Upper lobe of left lung (tissue), 6 donors: ENCODE results near the gene TNNI2. TPM values are rescaled to one million over a fixed set of nuclear protein-coding genes. Genes with fewer than 3 reads are reported as not detected.
"Not testable (repeated sequence)": the region's sequence is repeated elsewhere in the genome, so short reads cannot be mapped to it uniquely, and the experiment has no call there.

ENCODE experiments used
- ATAC-seq, 2 donors: fragments of 200-7000 bp; cut with Tn5 transposase; one replicate each; pipeline ENCODE4 v1.9.1; 2022; ENCODE audit warnings: mild to moderate bottlenecking in 2 of 2, moderate library complexity in 2 of 2; ENCODE audit not compliant: low FRiP score in 2 of 2
- DNase-seq, 2 donors: peaks; one replicate each; pipeline ENCODE4 v3.0.0-alpha.2; 2019 to 2020
- H3K27ac ChIP-seq, 4 donors: fragments of 200-600 bp; sonication (generic); one replicate each; pipeline ENCODE4 v1.5.1; 2016 to 2019
- H3K27me3 ChIP-seq, 4 donors: fragments of 200-600 bp; sonication (generic); one replicate each; pipeline ENCODE4 v1.5.1; 2017 to 2019
- H3K36me3 ChIP-seq, 4 donors: fragments of 200-600 bp; sonication (generic); one replicate each; pipeline ENCODE4 v1.5.1; 2016 to 2019
- H3K4me1 ChIP-seq, 4 donors: fragments of 200-600 bp; sonication (generic); one replicate each; pipeline ENCODE4 v1.5.1; 2018 to 2019
- H3K4me3 ChIP-seq, 4 donors: fragments of 200-600 bp; sonication (generic); one replicate each; pipeline ENCODE4 v1.5.1; 2017 to 2019; ENCODE audit warnings: mild to moderate bottlenecking in 2 of 4, moderate library complexity in 1 of 4
- H3K9me3 ChIP-seq, 4 donors: fragments of 200-600 bp; sonication (generic); one replicate each; pipeline ENCODE4 v1.5.1; 2018 to 2019
- CTCF ChIP-seq, 6 experiments: fragments of 450-650 bp in 4 of 6; fragments of 200-600 bp in 2 of 6; sonication (generic) in 2 of 6; IDR thresholded peaks; one replicate each; pipeline ENCODE4 v1.5.1; 2016 to 2019; ENCODE audit warnings: antibody characterized with exemption in 6 of 6
- EP300 ChIP-seq, 4 donors: sonication (generic); formaldehyde crosslinking; IDR thresholded peaks; one replicate each; pipeline ENCODE4 v1.5.1; 2017; ENCODE audit warnings: antibody characterized with exemption in 4 of 4, control low read depth in 2 of 4
- POLR2A ChIP-seq, 4 donors: fragments of 450-650 bp; IDR thresholded peaks; one replicate each; pipeline ENCODE4 v1.5.1; 2016 to 2017; ENCODE audit warnings: antibody characterized with exemption in 4 of 4, mild to moderate bottlenecking in 2 of 4
- POLR2AphosphoS5 ChIP-seq, 2 donors: sonication (generic); formaldehyde crosslinking; IDR thresholded peaks; one replicate each; pipeline ENCODE4 v1.5.1; 2017; ENCODE audit warnings: antibody characterized with exemption in 2 of 2
- WGBS, 2 donors: methylation state at CpG; one replicate each; pipeline ENCODE4 v1.1.5; 2017 to 2018; 5-methylcytosine and 5-hydroxymethylcytosine counted together
- total RNA-seq, 6 donors: library from RNA; depleted of rRNA in 4 of 6; stranded (reverse); fragments of >200 nt in 4 of 6; gene quantifications; one replicate each; pipeline versions ENCODE4 v1.1.0 to v1.2.1, GENCODE V29; 2016 to 2021
- donor health status: DM: no; HTN: no; CAD: no; lungs with moderate emphysema.
- donor health status: DM: no; HTN: yes; CAD: no; lungs with severe emphysema.

Gene TNNI2
- total RNA-seq, 6 donors from 2014 or later = 7.3 to 28.3 (median 16.7) TPM

GRCh38 chr11:1875093-1875850, 36.5 kb downstream of the TNNI2 start:
- Histone ChIP-seq H3K27me3 (no peaks in the 10 kb centered on the region), H3K27ac (no peak overlapping the region), H3K36me3 (no peaks in the 10 kb centered on the region), H3K4me3 (no peak overlapping the region), H3K9me3 (no peaks in the 10 kb centered on the region), H3K4me1 (peaks cover 0 to 18% (median 10%) of the 10 kb centered on the region in 4 donors)
- DNase-seq (peak in 1 of 2 donors; percentile 64), ATAC-seq (no peak)
- 82 to 95% methylated on average over 7 to 20 of the region's 28 CpGs for WGBS, 2 donors
- TF ChIP-seq POLR2AphosphoS5 (IDR thresholded peaks at IDR 0.05) (no peak), POLR2A (IDR thresholded peaks at IDR 0.05) (no peak), EP300 (IDR thresholded peaks at IDR 0.05) (no peak), CTCF (IDR thresholded peaks at IDR 0.05) (no peak)

GRCh38 chr11:1875851-1876301, 37.1 kb downstream of the TNNI2 start:
- H3K27me3 ChIP-seq, H3K4me3 ChIP-seq, H3K9me3 ChIP-seq, H3K36me3 ChIP-seq, ATAC-seq, H3K27ac ChIP-seq: not testable (repeated sequence)
- peaks cover 0 to 18% (median 8%) of the 10 kb centered on the region in 4 donors for H3K4me1 ChIP-seq
- WGBS, 2 donors = 94% methylated on average over 10 of the region's 13 CpGs; no CpG with 5 or more reads in 1 of the 2 donors
- peak; percentile 16 to 77 for DNase-seq

- H3K4me1 ChIP-seq = peaks cover 0 to 21% (median 6%) of the 10 kb centered on the region in 4 donors
- no peak overlapping the region for H3K27ac ChIP-seq
- DNase-seq = peak; percentile 23 to 85
These were observed 37.7 kb downstream of the TNNI2 start for GRCh38 chr11:1876361-1877063.

GRCh38 chr11:1877211-1878136, 38.7 kb downstream of the TNNI2 start:
- Histone ChIP-seq H3K4me1 (peaks cover 0 to 30% (median 8%) of the 10 kb centered on the region in 4 donors), H3K36me3 (no peaks in the 10 kb centered on the region), H3K9me3 (no peaks in the 10 kb centered on the region), H3K27ac (no peak overlapping the region), H3K27me3 (no peaks in the 10 kb centered on the region), H3K4me3 (no peak overlapping the region)
- peak; percentile 20 to 89 for DNase-seq
- ATAC-seq = no peak
- 58 to 68% methylated on average over 19 to 32 of the region's 33 CpGs for whole genome bisulfite sequencing, 2 donors
- TF ChIP-seq POLR2A (IDR thresholded peaks at IDR 0.05) = no peak
- TF ChIP-seq POLR2AphosphoS5 (IDR thresholded peaks at IDR 0.05) = no peak
- no peak for TF ChIP-seq EP300 (IDR thresholded peaks at IDR 0.05)
- TF ChIP-seq CTCF (IDR thresholded peaks at IDR 0.05) = no peak

More at GRCh38 chr11:1876361-1877063, 37.7 kb downstream of the TNNI2 start:
- TF ChIP-seq EP300 (IDR thresholded peaks at IDR 0.05) = no peak
- TF ChIP-seq POLR2A (IDR thresholded peaks at IDR 0.05) = no peak
- TF ChIP-seq CTCF (IDR thresholded peaks at IDR 0.05) = peak; percentile 19 to 53 (median 46)
- TF ChIP-seq POLR2AphosphoS5 (IDR thresholded peaks at IDR 0.05) = no peak
- no peaks in the 10 kb centered on the region for H3K27me3 ChIP-seq
- H3K9me3 ChIP-seq = no peaks in the 10 kb centered on the region
- WGBS, 2 donors = 43 to 48% methylated on average over 20 to 21 of the region's 26 CpGs
- ATAC-seq = peak in 1 of 2 donors; percentile 38
- no peak overlapping the region for H3K4me3 ChIP-seq
- H3K36me3 ChIP-seq = no peaks in the 10 kb centered on the region
